Measurements from ENCODE around the gene CNTNAP2. TPM values are rescaled to one million over a fixed set of nuclear protein-coding genes. Genes with fewer than 3 reads are reported as not detected.

Gene CNTNAP2
- total RNA-seq, 4 donors from 2014 or later: 0.29 to 0.88 (median 0.33) TPM; not detected in 1

GRCh38 chr7:148021507-148022045 lies 1905.0 kb downstream of the CNTNAP2 start:
- WGBS, 2 donors: 86 to 89% methylated on average over 17 of the region's 17 CpGs
- no peak for DNase-seq

GRCh38 chr7:148022832-148023231 lies 1906.2 kb downstream of the CNTNAP2 start:
- Histone ChIP-seq H3K27ac (no peak overlapping the region), H3K4me1 (no peaks in the 10 kb centered on the region), H3K9me3 (no peaks in the 10 kb centered on the region), H3K27me3 (no peaks in the 10 kb centered on the region), H3K4me3 (replicated peaks in 1 of 3) (no peak overlapping the region), H3K36me3 (no peaks in the 10 kb centered on the region)
- DNase-seq: no peak
- 93 to 94% methylated on average over 9 of the region's 9 CpGs for WGBS, 2 donors
- TF ChIP-seq POLR2A (IDR thresholded peaks at IDR 0.05) (no peak), CTCF (IDR thresholded peaks at IDR 0.05) (no peak)
- intact Hi-C loops (cut with DNase I): no loop called here

More at GRCh38 chr7:148021507-148022045, 1905.0 kb downstream of the CNTNAP2 start:
- TF ChIP-seq CTCF (IDR thresholded peaks at IDR 0.05) (no peak), POLR2A (IDR thresholded peaks at IDR 0.05) (no peak)
- H3K9me3 ChIP-seq: no peaks in the 10 kb centered on the region
- no peaks in the 10 kb centered on the region for H3K27me3 ChIP-seq
- no peak overlapping the region for H3K27ac ChIP-seq
- H3K4me1 ChIP-seq: no peaks in the 10 kb centered on the region
- no peaks in the 10 kb centered on the region for H3K36me3 ChIP-seq
- intact Hi-C loops (cut with DNase I): no loop called here
- H3K4me3 ChIP-seq (replicated peaks in 1 of 3): no peak overlapping the region

GRCh38 chr7:148026713-148027112 lies 1910.1 kb downstream of the CNTNAP2 start:
- no peaks in the 10 kb centered on the region for H3K36me3 ChIP-seq
- DNase-seq: no peak
- no peaks in the 10 kb centered on the region for H3K9me3 ChIP-seq
- intact Hi-C loops (cut with DNase I): no loop called here
- H3K27me3 ChIP-seq: no peaks in the 10 kb centered on the region
- H3K27ac ChIP-seq: no peak overlapping the region
- no peaks in the 10 kb centered on the region for H3K4me1 ChIP-seq
- WGBS, 2 donors: 84 to 89% methylated on average over 5 of the region's 5 CpGs
- TF ChIP-seq CTCF (IDR thresholded peaks at IDR 0.05) (no peak), POLR2A (IDR thresholded peaks at IDR 0.05) (no peak)
- H3K4me3 ChIP-seq (replicated peaks in 1 of 3): no peak overlapping the region

GRCh38 chr7:148028165-148028564 lies 1911.6 kb downstream of the CNTNAP2 start:
- Histone ChIP-seq H3K4me3 (replicated peaks in 1 of 3) (no peak overlapping the region), H3K27me3 (no peaks in the 10 kb centered on the region), H3K4me1 (peaks cover 0 to 1% of the 10 kb centered on the region in 2 donors), H3K36me3 (no peaks in the 10 kb centered on the region), H3K9me3 (no peaks in the 10 kb centered on the region), H3K27ac (no peak overlapping the region)
- 93 to 95% methylated on average over 3 of the region's 3 CpGs for WGBS, 2 donors
- no peak for DNase-seq
- no peak for TF ChIP-seq POLR2A (IDR thresholded peaks at IDR 0.05)
- no peak for TF ChIP-seq CTCF (IDR thresholded peaks at IDR 0.05)
- intact Hi-C loops (cut with DNase I): no loop called here

DNA sequence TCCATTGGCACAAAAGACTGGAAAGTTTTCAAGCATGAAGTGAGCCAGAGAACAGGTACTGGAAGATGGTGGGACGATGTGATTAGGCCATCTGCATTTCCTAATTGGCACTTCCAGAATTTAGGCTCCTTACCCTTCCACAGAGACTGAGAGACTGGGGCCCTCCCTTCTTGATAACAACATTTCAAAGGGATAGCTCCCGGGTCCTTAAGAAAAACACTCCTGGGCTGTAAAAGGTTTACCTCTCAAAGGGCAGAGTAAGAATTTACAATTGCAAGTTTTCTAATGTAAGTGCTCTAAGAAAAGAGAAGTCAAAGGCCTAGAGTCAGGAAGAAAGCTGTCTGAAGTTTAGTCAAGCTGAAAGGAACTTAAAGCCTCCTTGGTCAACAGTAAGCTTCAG lies 1914.4 kb downstream of the CNTNAP2 start:
- no peak for DNase-seq
- no peaks in the 10 kb centered on the region for H3K27me3 ChIP-seq
- intact Hi-C loops (cut with DNase I): no loop called here
- H3K4me3 ChIP-seq (replicated peaks in 1 of 3): no peak overlapping the region
- H3K27ac ChIP-seq: no peak overlapping the region
- H3K36me3 ChIP-seq: no peaks in the 10 kb centered on the region
- H3K4me1 ChIP-seq: peaks cover 0 to 7% of the 10 kb centered on the region in 2 donors
- TF ChIP-seq POLR2A (IDR thresholded peaks at IDR 0.05) (no peak), CTCF (IDR thresholded peaks at IDR 0.05) (no peak)
- 22 to 42% methylated on average over 2 of the region's 2 CpGs for WGBS, 2 donors
- H3K9me3 ChIP-seq: no peaks in the 10 kb centered on the region
